Activated CD4-positive, alpha-beta T cell treated with anti-CD3 and anti-CD28 coated beads, Interleukin-10, Interleukin-2, amounts not matched to agents 100 ng/mL and 50 ng/mL, durations not matched to agents 16 hours and 8 hours (primary cell): Measurements from ENCODE around the gene PBLD.
"Not testable (repeated sequence)": the region's sequence is repeated elsewhere in the genome, so short reads cannot be mapped to it uniquely, and the experiment has no call there.

Experiments
- DNase-seq: peaks from one replicate; pipeline ENCODE4 v3.0.0-alpha.2; 2020

PBLD gene

DNA sequence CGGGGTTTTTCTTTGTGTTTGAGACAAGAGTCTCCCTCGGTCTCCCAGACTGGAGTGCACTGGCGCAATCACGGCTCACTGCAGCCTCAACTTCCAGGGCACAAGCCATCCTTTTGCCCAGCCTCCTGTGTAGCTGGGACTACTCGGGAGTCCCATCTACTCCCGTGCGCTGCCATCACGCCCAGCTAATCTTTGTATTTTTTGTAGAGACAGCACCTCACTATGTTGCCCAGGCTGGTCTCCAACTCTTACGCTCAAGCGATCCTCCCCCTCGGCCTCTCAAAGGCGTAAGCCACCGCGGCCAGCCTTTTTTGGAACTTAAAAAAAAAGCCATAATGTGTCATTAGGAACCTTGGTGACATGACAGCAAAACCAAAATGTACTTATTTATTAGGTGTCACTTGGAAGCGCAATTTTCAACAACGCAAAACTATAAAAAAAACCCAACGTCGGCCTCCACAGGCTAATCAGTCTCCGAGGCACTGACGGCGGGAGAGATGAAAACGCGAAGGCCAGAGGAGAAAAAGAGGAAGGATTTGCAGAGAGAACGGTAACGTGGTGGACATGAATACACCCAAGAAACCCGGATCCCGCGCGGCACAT lies 1.8 kb downstream of the PBLD start:
- DNase-seq: peak; percentile 26

DNA sequence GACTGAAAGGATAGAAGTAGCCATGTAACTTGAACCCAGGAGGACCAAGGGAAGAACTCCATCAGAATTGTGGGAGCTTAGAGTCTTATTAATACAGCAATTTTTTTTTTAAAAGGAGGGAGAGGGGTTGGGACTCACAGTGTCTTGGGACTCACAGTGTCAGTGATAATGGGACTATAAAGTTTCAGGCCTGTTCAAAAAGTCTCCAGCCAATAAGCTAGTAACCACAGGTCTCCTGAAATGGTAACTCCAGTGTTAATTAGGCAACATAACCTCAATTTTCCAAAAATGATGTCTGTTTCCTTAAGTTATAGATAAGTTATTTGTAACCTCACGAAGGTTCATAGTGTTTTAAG lies 3.2 kb downstream of the PBLD start:
- no peak for DNase-seq

DNA sequence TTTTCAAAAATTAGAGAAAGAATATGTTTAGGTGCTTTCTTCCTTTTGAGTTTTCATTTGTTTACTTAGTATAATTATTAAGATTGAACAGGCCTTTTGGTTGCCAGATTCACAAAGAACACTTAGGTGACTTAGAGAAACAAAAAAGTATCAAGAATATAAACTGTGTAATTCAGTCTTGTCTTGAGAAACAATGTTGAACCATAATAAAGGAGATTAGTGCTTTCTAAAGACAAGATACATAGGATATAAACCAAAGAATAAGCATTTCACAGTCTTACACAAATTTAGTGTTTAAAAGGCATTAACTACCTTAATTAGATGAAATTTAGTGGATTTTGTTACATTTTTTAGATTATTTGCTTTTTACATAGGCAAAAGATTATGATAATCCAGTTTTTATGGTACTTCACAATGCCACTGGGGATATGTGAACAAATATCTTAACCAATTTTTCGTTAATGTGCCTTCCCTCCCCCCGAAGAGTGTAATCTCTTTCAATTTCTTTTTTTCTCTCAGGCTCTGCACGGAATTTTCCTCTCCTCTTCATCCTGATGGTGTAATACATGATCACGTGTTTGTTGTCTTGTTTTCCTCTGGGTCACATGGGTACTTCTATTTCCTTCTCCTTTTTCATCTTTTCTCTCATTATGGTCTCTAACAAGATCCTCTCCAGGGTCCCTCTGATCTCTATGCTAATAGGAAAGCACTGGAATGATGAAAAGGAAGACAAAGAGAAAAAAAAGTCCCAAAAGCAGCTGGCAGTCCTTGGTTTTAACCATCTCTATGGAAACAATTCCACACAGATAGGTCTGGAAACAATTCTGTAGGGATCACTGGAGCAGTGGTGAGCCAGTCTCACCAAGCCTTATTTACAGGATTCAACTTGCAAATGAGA lies 4.6 kb downstream of the PBLD start:
- DNase-seq: peak; percentile 29

DNA sequence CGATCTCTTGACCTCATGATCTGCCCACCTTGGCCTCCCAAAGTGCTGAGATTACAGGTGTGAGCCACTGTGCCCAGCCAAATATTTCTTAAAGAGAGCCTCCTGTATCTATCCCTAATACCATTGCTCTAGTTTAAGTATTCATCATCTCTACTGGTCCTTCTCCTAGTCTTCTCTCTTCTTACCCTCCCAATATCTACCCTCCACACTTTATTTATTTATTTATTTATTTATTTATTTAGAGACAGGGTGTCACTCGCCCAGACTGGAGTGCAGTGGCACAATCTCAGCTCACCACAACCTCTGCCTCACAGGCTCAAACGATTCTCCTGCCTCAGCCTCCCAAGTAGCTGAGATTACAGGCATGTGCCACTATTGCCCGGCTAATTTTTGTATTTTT lies 8.3 kb downstream of the PBLD start:
- DNase-seq: not testable (repeated sequence)

DNA sequence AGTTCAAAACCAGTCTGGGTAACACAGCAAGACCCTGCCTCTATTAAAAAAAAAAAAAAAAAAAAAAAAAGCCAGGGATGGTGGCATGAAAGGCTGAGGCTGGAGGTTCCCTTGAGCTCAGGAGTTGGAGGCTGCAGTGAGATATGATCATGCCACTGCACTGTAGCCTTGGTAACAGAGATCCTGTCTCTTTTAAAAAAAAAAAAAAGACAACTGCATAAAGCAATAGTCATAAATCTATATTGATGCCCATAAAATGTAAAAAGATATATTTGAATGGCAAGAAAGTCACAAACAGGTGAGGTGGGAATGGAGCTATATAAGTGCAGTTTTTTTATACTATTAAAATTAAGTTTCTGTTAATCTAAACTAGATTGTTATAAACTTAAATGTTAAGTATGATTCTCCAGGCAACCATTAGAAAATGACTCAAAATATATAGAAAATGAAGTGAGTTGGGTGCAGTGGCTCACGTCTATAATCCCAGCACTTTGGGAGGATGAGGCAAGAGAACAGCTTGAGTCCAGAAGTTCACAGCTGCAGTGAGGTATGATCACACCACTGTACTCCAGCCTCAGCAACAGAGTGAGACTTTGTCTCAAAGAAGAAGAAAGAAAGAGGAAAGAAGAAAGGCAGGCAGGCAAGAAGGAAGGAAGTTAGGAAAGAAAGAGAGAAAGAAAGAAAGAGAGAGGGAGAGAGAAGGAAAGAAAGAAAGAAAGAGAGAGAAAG lies 14.2 kb downstream of the PBLD start:
- DNase-seq: no peak

DNA sequence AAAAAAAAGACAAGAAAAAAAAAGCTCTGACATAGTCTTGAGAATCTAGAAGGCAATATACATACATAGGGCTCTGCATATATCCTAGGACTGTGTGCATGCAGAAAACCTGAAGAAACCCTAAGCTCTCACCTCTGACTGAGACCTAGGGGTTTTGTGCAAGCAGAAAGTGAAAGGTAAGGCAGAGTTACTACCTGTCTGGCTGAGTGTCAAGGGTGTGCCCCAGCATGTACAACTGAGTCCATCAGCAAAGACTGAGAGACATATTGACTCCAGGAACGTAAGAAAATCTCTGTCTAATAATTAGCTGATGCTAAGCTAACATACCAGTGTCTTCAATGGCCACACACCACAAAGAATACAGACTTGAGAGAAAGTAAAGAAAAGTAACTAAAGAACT lies 17.1 kb downstream of the PBLD start:
- no peak for DNase-seq

DNA sequence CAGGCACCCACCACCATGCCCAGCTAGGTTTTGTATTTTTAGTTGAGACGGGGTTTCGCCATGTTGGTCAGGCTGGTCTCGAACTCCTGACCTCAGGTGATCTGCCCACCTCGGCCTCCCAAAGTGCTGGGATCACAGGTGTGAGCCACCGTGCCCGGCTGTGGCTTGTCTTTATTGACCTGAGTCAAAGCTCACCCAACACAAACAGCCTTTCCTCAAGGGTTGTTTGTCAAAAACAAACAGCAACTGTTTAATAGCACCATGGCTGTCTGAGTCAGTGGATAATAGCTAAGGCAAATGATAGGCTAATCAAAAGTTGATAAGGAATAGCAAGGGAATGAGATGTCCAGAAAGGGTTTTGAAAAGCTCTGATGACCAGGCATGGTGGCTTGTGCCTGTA lies 17.8 kb downstream of the PBLD start:
- not testable (repeated sequence) for DNase-seq

DNA sequence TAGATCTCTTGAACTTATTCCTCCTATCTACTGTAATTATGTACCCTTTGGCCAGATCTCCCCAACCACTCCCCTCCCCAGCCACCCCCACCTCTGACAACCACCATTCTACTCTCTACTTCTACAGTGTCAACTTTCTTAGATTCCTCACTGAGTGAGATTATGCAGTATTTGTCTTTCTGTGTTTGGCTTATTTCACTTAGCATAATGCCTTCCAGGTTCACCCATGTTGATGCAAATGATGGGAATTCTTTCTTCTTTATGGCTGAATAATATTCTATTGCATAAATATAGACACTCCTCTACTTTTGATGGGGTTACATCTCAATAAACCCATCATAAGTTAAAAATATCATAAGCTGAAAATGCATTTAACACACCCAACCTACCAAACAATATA lies 22.2 kb downstream of the PBLD start:
- DNase-seq: no peak

DNA sequence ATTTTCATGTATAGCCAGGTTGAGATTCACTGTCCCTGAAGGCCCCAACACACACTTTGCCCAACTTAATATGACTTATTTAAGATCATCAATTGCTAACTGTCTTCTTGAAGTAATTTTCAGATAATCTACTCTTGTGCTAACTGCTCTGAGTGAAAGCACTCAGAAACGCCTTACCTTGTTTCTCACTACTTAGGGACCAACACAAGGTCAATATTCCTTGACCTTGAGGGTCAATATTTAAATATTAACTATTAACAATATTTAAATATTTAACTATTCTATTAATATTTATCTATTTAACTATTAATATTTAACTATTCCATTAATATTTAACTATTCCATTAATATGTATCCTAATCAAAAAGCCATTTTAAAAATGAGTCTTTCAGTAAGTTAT lies 26.9 kb downstream of the PBLD start:
- DNase-seq: no peak

DNA sequence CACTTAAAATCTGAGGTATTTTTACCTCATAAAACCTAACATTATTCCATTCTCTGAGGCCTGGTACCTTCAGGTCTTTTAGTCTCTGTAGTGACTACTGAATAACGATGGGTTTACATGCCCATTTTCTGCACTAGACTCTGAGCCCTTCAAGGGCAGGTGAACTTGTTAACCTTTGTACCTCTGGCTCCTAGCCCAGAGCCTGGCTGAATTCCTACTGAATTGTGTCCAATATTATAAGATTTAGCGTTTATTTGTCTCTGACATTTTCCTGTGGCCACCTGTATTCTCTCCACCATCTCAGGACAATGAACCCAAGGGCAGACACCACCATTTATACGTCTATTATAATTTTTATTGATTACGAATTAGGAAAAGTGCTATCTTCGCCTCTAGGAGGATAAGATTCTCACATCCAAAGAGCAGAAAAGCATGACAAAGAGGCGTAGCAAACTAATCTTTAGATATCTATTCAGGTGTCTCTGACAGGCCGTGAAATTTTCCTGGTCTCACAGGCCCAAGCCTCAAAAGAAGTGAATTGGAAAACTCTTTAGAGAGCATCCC lies 28.8 kb downstream of the PBLD start:
- DNase-seq: no peak

DNA sequence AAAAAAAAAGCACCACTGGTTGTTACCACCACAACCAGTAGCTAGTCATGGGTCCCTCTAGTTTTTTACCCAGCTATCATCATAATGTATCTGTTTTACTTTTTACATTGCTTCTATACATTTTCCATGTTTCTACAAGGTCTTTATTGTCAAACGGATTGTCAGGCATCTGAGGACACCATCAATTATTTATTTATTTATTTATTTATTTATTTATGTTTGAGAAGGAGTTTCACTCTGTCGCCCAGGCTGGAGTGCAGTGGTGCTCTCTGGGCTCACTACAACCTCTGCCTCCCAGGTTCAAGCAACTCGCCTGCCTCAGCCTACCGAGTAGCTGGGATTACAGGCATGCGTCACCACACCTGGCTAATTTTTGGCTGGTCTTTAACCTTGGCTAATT lies 29.9 kb downstream of the PBLD start:
- no peak for DNase-seq

DNA sequence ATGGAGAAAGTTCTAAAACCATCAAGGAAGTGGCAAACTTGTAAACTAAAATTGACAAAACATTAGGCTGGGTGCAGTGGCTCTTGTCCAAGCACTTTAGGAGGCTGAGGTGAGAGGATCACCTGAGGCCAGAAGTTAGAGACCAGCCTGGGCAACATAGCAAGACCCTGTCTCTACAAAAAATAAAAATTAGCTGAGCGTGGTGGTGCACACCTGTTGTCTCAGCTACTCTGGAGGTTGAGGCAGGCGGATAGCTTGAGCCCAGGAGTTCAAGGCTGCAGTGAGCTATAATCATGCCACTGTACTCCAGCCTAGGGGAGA lies 30.3 kb downstream of the PBLD start:
- DNase-seq: no peak

DNA sequence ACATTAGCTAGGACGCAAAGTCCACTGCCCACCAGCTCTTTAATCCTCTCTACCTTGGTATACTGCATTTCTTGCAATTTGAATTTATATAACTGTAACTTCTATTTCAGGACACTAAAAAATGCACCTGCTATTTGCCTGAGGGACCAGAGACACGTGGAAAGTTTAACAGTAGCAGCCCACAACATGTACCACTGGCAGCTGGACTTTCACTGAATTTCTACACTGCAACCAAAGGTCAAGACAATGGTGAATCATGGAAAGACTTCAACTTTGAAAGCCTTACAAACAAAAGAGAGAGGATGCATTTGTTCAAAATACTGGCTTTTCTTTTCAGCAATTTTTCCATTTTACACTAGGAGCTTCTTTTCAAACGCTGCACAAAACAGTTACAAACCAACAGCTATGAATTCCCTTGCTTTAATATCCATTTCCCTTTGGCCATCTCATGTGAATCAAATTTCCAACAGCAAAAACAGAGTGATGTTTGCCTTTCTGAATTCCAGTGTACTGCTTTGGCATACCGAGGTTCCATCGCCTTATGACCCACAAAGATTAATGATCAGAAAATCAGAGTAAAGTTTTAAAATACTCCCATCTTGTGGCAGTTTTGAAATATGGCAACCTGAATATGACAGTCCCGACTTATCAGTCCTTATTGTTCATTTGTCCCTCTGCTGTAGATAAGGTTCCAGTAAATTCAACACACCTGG lies 30.8 kb downstream of the PBLD start:
- peak; percentile 39 for DNase-seq

DNA sequence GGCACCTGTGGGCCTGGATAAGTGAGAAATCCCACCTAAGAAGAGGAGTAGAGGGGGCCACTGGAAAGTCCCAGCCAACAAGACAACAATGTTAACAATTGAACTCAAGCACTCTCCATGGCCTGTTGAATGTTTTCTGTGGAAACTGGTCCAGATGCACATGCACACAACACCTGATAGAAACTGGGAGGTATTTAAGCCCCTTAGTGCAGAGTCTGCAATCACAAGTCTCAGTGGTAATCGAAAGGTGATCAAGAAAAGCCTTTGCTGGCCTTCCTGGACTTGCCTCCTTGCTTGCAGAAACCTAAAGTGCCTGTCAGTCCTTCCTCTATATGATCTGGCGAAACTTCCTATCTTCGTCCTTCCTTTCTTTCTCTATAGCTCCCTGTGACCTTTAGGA lies 31.4 kb downstream of the PBLD start:
- DNase-seq: no peak

DNA sequence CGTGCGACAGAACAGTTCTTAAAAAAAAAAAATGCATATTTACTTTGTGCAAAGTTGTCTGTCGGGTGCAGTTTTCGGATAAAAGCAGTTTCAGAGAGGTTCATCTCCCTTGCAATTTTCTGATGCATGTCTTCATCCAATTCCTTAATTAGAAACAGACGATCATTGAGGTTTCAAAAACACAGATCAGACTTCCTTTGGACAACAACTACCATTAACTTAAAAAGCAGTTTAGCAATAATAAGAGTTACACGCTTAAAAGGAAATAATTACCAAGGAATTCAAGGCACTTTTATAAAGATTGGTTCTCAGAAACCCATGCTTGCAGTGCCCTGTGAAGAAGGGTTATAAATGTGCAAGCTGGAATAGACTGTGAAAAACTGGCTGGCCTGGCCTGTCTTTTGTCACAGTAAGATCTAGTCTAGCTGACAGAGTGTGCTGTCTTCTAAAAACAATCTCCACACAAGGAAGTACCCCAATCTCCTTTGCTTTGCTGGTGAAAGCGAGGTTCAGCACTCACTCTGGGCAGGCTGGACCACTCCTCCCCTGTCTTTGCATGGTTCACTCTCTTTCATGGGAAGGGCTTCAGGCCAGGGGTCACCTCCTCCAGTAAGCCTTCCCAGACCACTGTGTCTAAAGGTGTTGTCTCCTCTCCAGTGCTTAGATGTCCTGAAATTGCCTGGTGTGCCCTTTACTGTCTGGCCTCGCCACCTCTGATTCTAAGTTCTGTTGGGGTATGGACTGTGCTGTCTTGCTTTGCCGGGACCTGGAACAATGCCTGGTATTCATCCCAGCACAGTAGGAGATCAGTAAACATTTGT lies 35.7 kb downstream of the PBLD start:
- no peak for DNase-seq

DNA sequence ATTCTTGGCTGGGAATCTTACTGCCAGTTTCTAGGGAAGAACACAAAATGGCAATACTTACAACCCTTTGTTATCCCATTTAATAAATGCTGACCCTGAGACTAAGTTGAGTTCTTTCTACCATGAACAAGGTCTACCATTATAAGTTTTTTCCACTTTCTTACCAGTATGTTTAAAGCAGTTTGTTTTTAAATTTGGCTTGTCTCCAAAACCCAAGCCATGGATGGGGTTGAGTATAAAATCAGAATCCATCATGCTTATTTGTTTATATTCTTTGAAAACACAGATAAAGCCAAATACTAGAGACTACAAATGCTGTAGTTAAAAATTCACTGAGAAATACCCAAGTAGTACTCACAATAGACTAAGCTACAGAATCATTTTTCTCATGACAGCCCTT lies 42.0 kb downstream of the PBLD start:
- DNase-seq: no peak

DNA sequence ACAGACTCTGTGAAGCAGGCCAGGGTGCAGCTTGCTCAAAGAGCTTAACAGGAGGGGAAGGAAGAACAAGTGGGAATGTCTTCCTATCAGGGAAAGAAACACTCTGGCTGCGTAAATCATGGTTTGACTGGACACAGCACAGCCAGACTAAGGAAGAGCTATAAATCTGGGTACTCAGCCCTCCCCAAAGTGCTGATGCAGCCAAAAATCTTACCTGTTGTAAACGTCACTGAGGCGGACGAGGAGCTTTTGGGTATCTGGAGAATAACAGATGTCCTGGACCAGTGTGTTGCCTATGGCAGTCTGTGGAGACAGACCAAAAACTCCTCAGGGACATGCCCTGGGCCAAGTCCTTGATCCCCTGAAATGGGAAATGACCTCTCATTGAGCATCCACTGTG lies 44.0 kb downstream of the PBLD start:
- DNase-seq: no peak

DNA sequence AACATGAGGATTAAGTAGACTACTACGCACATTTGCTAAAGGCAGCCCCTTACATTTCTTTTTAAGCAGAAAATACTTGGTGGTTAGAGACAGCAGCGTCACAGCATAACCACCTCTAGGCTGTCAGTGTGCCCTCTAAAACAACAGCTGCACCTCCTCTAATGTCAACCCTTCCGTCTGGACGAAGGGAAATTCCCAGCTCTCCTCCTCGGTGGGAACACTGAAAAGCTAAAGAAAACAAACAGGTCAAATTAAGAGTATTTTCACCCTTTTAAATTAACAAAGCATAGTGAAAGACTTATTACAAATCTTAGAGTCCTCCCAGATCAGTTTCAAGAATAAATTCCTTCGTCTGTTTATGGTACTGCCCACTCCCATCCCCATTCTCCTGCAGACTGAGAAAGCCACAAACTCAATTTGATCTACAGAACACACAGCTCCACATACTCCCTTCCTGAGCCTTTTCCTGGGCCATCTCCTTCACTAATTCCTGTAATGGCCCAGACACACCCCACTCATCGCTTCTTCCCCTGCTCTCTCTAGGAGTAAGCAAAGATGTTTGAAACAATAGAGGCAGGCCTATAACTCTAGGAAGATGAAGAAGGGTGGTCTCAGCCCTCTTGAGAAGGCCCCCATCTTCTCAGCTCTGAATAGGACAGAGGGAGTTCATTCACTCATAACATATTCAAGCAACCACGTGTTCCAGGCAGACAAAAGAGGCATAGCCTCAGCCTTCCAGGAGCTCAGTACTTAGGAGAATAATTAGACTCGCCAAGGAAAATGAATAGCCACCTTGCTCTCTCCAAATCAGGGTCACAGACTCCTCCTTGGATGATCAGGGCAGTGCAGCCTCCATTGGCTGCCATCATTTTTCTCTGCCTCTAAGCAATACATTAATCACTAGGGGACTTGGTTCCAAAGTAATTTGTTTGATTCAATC lies 48.4 kb downstream of the PBLD start:
- no peak for DNase-seq

DNA sequence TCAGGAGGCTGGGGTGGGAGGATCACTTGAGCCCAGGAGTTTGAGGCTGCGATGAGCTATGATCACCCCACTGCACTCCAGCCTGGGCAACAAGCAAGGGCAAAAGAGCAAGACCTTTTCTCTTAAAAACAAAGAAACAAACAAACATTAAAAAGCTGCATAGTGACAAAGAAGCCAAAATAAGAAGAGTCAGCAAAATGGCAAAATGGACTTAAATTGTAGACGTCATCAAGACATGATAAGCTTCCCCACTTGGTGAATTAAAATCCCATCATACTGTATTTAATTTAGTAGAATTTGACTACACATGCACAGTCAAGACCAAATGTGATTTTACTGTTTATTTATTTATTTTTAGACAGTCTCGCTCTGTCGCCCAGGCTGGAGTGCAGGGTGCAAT lies 52.0 kb downstream of the PBLD start:
- no peak for DNase-seq

DNA sequence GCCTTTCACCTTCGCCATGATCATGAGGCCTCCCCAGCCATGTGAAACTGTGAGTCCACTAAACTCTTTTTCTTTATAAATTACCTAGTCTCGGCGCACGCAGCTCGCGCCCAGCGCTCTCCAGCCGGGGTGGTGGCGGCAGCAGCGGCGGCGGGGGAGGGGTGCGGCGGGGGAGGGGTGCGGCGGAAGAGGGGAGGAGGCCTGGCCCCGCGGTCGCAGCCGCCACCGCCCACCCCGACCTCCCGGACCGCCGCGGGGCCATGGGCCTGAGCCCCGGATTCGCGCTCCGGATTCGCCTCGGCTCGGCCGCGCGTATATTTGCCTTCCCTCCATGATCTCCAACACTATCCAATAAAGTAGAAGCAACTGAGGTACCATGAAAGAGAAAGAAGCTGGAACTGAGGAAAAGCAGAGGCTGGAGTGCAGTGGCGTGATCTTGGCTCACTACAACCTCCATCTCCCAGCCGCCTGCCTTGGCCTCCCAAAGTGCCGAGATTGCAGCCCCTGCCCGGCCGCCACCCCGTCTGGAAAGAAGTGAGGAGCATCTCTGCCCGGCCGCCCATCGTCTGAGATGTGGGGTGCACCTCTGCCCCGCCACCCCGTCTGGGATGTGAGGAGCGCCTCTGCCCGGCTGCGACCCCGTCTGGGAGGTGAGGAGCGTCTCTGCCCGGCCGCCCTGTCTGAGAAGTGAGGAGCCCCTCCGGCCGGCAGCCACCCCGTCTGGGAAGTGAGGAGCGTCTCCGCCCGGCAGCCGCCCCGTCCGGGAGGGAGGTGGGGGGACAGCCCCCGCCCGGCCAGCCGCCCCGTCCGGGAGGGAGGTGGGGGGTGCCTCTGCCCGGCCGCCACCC lies 53.6 kb downstream of the PBLD start:
- not testable (repeated sequence) for DNase-seq
